Measurements from ENCODE around the gene KCNJ2.

GRCh38 chr17:70138291-70138865, 31.0 kb upstream of the KCNJ2 start:
- no peak for TF ChIP-seq CTCF (IDR thresholded peaks at IDR 0.05)
- no peak for TF ChIP-seq EZH2 (IDR thresholded peaks at IDR 0.05)

Data from neural progenitor cell (in vitro differentiated cells).